ENCODE measurements around the gene MYB.
"Not testable (repeated sequence)": the region's sequence is repeated elsewhere in the genome, so short reads cannot be mapped to it uniquely, and the experiment has no call there.

MYB gene

GRCh38 chr6:135158397-135158796, 22.7 kb upstream of the MYB start:
- no peak for DNase-seq (ENCODE audit: insufficient read length, low spot score)
- no peak for TF ChIP-seq POLR2A (IDR thresholded peaks at IDR 0.05; ENCODE audit: low read depth, low read length)
- no peak for FAIRE-seq

- no peak for TF ChIP-seq POLR2A (IDR thresholded peaks at IDR 0.05; ENCODE audit: low read depth, low read length)
- DNase-seq (ENCODE audit: insufficient read length, low spot score) (no peak), FAIRE-seq (no peak)
Observed at GRCh38 chr6:135159531-135159930, 21.6 kb upstream of the MYB start.

DNA sequence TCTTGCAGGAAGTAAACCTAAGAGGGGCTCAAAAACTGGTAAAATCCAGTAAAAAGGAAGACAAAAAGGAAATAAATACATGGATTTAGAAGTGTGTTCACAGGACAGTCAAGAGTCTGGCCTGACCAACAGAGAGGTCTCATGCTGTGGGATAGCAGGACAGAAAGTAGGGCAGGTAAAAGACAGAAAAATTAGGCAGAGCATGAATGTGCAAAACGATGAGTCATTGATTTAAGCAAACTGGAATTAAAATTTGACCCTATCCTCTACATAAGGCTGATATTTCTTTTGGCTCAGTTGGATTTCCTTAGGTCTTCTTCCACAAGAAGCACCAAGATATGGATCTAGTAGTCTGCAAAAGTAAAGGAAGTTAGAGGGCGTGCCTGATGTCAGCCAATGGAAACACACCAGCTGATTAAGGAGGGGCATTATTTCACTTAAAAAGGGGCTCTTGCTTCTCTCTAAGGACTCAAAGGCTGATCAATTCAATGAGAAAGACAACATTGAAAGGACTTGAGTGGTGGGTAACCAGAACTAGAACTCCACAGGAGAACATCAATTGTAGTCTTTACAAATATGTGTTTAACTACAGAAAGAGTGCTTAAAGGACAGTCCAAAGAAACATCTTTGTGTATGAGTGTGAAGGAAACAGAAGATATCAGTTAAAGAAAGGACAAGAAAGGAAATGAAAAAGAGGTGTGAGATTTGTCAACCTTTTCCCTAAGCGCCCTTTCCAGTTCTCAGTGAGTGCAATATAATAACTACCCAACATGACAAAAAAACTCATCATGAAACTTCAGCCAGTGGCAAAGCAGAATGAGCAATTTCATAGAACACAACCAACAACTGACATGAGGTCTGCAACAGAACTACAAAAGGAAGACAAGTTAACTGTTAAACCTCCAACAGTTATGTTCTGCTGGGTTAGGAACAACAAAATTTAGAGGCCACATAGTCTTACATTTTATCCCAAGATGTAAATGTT, 19.4 kb upstream of the MYB start:
- FAIRE-seq (no peak), DNase-seq (ENCODE audit: insufficient read length, low spot score) (no peak)
- no peak for TF ChIP-seq POLR2A (IDR thresholded peaks at IDR 0.05; ENCODE audit: low read depth, low read length)

GRCh38 chr6:135162678-135163439, 18.2 kb upstream of the MYB start:
- DNase-seq (ENCODE audit: insufficient read length, low spot score) (peak; percentile 35), FAIRE-seq (no peak)
- TF ChIP-seq POLR2A (IDR thresholded peaks at IDR 0.05; ENCODE audit: low read depth, low read length), result no peak

DNA sequence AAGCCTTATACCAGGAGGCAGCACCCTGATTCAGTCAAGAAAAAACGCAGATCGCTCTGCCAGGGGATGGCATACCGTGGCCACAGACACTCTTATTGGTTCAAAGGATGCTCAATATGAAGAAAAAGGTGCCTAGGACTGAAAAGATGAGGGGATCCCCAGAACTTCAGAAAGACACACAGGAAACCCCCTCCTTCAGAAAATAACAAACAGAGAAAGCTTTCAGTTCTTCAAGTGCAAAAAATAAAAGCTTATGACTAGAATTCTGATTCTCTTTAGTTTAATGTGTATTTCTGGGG, 17.7 kb upstream of the MYB start:
- no peak for TF ChIP-seq POLR2A (IDR thresholded peaks at IDR 0.05; ENCODE audit: low read depth, low read length)
- DNase-seq (ENCODE audit: insufficient read length, low spot score) (no peak), FAIRE-seq (no peak)

GRCh38 chr6:135164387-135164786, 16.7 kb upstream of the MYB start:
- FAIRE-seq; DNase-seq (ENCODE audit: insufficient read length, low spot score): not testable (repeated sequence)

DNA sequence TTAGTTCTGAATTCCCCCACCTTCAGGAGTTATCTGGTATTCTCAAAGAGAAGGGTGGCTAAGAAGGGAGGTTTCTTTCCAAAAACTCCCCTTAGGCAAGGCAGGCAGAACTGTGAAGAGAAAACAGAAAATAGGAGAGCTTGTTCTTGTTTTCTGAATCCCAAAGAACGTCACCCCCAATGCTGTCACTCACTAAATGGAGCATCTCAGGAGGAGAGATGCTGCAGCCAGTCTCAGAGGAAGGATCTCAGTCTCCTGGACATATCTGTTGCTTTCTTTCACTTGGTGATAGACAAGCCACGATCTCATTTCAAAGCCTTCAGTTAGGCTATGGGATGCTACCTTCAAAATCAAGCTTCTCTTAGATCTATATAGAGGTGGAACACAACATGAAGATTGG, 16.1 kb upstream of the MYB start:
- DNase-seq (ENCODE audit: insufficient read length, low spot score), result no peak
- no peak for TF ChIP-seq POLR2A (IDR thresholded peaks at IDR 0.05; ENCODE audit: low read depth, low read length)

DNA sequence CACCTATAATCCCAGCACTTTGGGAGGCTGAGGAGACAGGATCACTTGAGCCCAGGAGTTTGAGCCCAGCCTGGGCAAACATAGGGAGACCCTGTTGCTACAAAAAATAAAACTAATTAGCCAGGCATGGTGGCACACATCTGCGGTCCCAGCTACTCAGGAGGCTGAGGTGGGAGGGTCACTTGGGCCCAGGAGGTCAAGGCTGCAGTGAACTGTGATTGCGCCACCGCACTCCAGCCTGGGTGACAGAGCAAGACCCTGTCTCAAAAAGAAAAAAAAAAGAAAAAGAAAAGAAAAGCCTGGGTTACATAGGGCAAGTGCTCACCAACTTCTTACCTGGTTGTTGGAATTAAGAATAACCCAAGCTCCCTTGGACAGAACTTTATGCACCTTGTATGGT, 14.6 kb upstream of the MYB start:
- DNase-seq (ENCODE audit: insufficient read length, low spot score) (no peak), FAIRE-seq (no peak)
- no peak for TF ChIP-seq POLR2A (IDR thresholded peaks at IDR 0.05; ENCODE audit: low read depth, low read length)

More for the DNA sequence above, 16.1 kb upstream of the MYB start:
- FAIRE-seq, result no peak

GRCh38 chr6:135167617-135168016, 13.5 kb upstream of the MYB start:
- TF ChIP-seq POLR2A (IDR thresholded peaks at IDR 0.05; ENCODE audit: low read depth, low read length), result no peak
- DNase-seq (ENCODE audit: insufficient read length, low spot score) (no peak), FAIRE-seq (no peak)

GRCh38 chr6:135168766-135169165, 12.3 kb upstream of the MYB start:
- DNase-seq (ENCODE audit: insufficient read length, low spot score) (no peak), FAIRE-seq (no peak)
- TF ChIP-seq POLR2A (IDR thresholded peaks at IDR 0.05; ENCODE audit: low read depth, low read length), result no peak

DNA sequence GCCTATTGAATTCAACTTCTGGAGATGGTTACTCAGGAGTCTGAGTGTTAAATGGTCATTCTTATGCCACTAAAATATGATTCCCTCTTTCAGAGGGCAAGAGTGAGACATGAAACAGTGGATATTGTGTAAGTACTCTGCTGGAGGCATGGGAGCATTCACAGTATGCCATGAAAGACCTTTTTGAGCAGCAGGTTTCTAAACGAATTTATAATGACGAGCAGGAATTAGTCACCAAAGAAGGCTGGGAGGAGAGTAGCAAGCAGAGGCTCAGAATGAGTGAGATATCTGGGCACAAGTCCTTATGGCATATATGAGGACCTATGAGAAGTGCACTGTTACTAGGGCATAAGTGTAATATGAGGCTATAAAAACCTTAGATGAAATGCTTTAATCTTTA, 10.9 kb upstream of the MYB start:
- TF ChIP-seq POLR2A (IDR thresholded peaks at IDR 0.05; ENCODE audit: low read depth, low read length), result no peak
- DNase-seq (ENCODE audit: insufficient read length, low spot score), result no peak
- FAIRE-seq, result no peak

DNA sequence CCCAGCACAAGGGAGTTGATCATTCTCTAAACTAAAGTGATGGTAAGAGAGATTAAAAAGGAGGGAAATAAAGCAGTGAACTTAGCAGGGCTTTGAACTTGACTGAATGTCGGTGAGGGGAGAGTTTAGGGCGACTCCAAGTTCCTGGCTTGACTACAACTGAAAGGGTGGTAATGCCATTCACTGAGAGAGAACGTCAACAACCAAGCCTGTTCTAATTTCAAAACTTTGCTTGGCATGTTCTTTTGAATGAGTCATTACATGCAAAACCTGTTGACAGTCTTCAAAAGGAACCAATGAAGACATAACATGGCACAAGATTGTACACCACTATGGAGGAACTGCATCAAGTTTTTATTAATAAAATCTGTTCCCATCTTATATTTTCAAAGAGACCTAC, 10.3 kb upstream of the MYB start:
- TF ChIP-seq POLR2A (IDR thresholded peaks at IDR 0.05; ENCODE audit: low read depth, low read length), result no peak
- no peak for DNase-seq (ENCODE audit: insufficient read length, low spot score)
- FAIRE-seq, result no peak

DNA sequence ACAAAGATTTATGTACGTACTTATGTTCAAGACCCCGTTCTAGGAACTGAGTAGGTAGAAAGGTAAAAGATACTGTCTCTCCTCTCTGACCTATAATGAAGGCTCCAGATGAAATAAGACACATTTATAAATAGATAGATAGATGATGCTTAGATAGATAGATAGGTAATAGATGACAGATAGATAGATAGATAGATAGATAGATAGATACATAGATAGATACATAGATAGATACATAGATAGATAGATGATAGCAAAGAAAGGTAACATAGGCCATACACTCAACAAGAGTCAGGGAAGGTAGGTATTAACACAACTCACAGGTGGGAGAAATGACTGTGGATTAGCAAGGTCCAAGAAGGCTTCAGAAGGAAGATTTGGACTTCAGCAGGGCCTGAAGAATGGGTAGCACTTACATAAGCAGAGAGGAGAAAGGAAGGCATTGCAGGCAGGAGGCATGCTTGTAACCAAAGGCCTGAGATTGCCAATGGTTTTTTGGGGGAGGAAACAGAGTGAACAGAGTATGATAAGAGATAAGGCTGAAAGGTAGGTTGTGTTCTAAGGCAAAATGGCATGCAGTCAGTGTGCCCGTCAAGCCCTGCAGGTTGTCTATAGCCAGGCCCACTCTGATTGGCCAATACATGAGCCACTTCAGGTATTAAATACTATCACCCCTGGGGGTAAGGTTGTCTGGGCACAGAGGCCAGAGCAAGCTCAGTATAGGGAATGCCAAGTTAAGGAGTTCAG, 7.7 kb upstream of the MYB start:
- no peak for DNase-seq (ENCODE audit: insufficient read length, low spot score)
- no peak for FAIRE-seq
- TF ChIP-seq POLR2A (IDR thresholded peaks at IDR 0.05; ENCODE audit: low read depth, low read length), result no peak

GRCh38 chr6:135173989-135174484, 7.1 kb upstream of the MYB start:
- TF ChIP-seq POLR2A (IDR thresholded peaks at IDR 0.05; ENCODE audit: low read depth, low read length), result no peak
- no peak for DNase-seq (ENCODE audit: insufficient read length, low spot score)
- FAIRE-seq, result no peak

Measured in H54 (cell line).